DND-41 (cell line): ENCODE measurements around the gene CDH16.

Experiments used
- ATAC-seq: fragments of 200-7000 bp; cut with Tn5 transposase; 3 replicates; pipeline ENCODE4 v1.9.1; 2021; ENCODE audit warnings: low read depth; ENCODE audit not compliant: insufficient read depth
- DNase-seq: peaks from one replicate; pipeline ENCODE4 v3.0.0-alpha.2; 2020
- H2AFZ ChIP-seq: 2 replicates; pipeline ENCODE4 v1.6.0; 2012; ENCODE audit warnings: low read depth, low read length
- H3K27ac ChIP-seq: 2 replicates; pipeline ENCODE4 v1.5.1; 2012; ENCODE audit warnings: low read length, inconsistent platforms
- H3K27me3 ChIP-seq: fragments of 200-600 bp; sonication (generic); 2 replicates; pipeline ENCODE4 v1.6.0; 2012; ENCODE audit warnings: low read length, mild to moderate bottlenecking, inconsistent platforms; ENCODE audit not compliant: insufficient read depth, poor library complexity
- H3K36me3 ChIP-seq: 2 replicates; pipeline ENCODE4 v1.5.1; 2012; ENCODE audit warnings: low read length, inconsistent platforms; ENCODE audit not compliant: insufficient read depth
- H3K4me1 ChIP-seq: 2 replicates; pipeline ENCODE4 v1.5.1; 2012; ENCODE audit warnings: mild to moderate bottlenecking, low read length; ENCODE audit not compliant: insufficient read depth
- H3K4me2 ChIP-seq: 2 replicates; pipeline ENCODE4 v1.6.0; 2012; ENCODE audit warnings: mild to moderate bottlenecking, moderate library complexity, low read length, inconsistent platforms; ENCODE audit not compliant: insufficient read depth
- H3K4me3 ChIP-seq, 2 experiments: fragments of 200-600 bp in 1 of 2; shearing (Covaris generic) in 1 of 2; 2 replicates each; pipeline ENCODE4 v1.5.1; 2012 to 2016; ENCODE audit warnings: inconsistent platforms in 2 of 2, low read length in 2 of 2, mild to moderate bottlenecking in 2 of 2, low read depth in 1 of 2, moderate library complexity in 1 of 2
- H3K79me2 ChIP-seq: 2 replicates; pipeline ENCODE4 v1.6.0; 2012; ENCODE audit warnings: low read length, inconsistent platforms; ENCODE audit not compliant: insufficient read depth
- H3K9ac ChIP-seq: 2 replicates; pipeline ENCODE4 v1.6.0; 2012; ENCODE audit warnings: low read depth, mild to moderate bottlenecking, inconsistent platforms, low read length, moderate library complexity
- H3K9me3 ChIP-seq: 2 replicates; pipeline ENCODE4 v1.5.1; 2012; ENCODE audit warnings: low read length, moderate library complexity, mild to moderate bottlenecking, inconsistent platforms; ENCODE audit not compliant: insufficient read depth, severe bottlenecking
- H4K20me1 ChIP-seq: 2 replicates; pipeline ENCODE4 v1.6.0; 2012; ENCODE audit warnings: low read length; ENCODE audit not compliant: insufficient read depth
- EZH2 ChIP-seq: IDR thresholded peaks from 3 replicates; pipeline ENCODE4 v1.6.1; 2012; ENCODE audit warnings: borderline replicate concordance, low read depth, mild to moderate bottlenecking, moderate library complexity, low read length, inconsistent platforms; ENCODE audit not compliant: severe bottlenecking
- TF ChIP-seq, protein P1 (sequence below): IDR thresholded peaks from 2 replicates; pipeline ENCODE4 v1.5.1; 2012; ENCODE audit warnings: borderline replicate concordance, low read length, moderate library complexity, mild to moderate bottlenecking; ENCODE audit not compliant: poor library complexity, severe bottlenecking; ENCODE audit errors: extremely low read depth

Gene CDH16

DNA sequence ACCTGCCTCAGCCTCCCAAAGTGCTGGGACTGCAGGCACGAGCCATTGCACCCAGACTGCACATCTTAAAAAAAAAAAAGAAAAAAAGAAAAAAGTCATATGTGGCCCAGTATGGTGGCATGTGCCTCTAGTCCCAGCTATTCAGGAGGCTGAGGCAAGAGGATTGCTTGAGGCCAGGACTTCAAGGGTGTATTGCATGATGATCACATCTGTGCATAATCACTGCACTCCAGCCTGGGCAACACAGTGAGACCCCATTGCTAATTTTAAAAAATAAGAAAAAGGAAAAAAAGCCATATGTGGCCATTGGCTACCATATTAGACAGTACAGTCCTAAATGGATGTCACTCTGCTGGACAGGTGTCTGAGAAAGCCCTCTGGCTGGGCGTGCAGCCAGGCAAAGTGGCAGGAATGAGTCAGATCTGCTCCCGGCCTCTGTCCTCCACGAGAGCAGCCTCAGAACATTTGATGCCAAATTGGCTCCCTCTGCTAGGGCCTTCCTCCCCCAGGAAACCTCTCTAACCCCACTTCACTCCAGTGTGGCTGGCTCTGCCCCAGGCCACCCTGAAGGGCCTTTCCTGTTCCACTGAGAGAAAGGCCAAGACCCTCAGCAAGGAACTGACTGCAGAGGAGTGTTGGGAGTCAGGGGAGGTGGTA lies 59.8 kb downstream of the CDH16 start:
- DNase-seq (no peak), ATAC-seq (no peak)
- Histone ChIP-seq H3K27me3 (no peaks in the 10 kb centered on the region), H3K4me3 (no peak overlapping the region), H3K9ac (no peak overlapping the region), H3K79me2 (no peaks in the 10 kb centered on the region), H2AFZ (no peak overlapping the region), H3K27ac (no peak overlapping the region), H4K20me1 (no peaks in the 10 kb centered on the region), H3K4me2 (no peak overlapping the region), H3K4me1 (no peaks in the 10 kb centered on the region), H3K36me3 (no peaks in the 10 kb centered on the region), H3K9me3 (no peaks in the 10 kb centered on the region)
- no peak for TF ChIP-seq EZH2
- TF ChIP-seq, protein P1, sequence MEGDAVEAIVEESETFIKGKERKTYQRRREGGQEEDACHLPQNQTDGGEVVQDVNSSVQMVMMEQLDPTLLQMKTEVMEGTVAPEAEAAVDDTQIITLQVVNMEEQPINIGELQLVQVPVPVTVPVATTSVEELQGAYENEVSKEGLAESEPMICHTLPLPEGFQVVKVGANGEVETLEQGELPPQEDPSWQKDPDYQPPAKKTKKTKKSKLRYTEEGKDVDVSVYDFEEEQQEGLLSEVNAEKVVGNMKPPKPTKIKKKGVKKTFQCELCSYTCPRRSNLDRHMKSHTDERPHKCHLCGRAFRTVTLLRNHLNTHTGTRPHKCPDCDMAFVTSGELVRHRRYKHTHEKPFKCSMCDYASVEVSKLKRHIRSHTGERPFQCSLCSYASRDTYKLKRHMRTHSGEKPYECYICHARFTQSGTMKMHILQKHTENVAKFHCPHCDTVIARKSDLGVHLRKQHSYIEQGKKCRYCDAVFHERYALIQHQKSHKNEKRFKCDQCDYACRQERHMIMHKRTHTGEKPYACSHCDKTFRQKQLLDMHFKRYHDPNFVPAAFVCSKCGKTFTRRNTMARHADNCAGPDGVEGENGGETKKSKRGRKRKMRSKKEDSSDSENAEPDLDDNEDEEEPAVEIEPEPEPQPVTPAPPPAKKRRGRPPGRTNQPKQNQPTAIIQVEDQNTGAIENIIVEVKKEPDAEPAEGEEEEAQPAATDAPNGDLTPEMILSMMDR = no peak
